Ovary (tissue), 3 donors: ENCODE results near the gene ITPR1.

Source experiments
- POLR2A ChIP-seq: fragments of 450-650 bp; IDR thresholded peaks from one replicate; pipeline ENCODE4 v1.6.1; 2017; ENCODE audit warnings: antibody characterized with exemption, mild to moderate bottlenecking, moderate library complexity
- TF ChIP-seq, protein P1 (sequence below), 3 donors: fragments of 450-650 bp in 2 of 3; fragments of 200-600 bp in 1 of 3; IDR thresholded peaks; one replicate each; pipeline versions ENCODE4 v1.5.1 to v1.8.0; 2016 to 2022; ENCODE audit warnings: antibody characterized with exemption in 3 of 3, mild to moderate bottlenecking in 1 of 3
- donor health status: DM: no; HTN: no; CAD: no.

DNA sequence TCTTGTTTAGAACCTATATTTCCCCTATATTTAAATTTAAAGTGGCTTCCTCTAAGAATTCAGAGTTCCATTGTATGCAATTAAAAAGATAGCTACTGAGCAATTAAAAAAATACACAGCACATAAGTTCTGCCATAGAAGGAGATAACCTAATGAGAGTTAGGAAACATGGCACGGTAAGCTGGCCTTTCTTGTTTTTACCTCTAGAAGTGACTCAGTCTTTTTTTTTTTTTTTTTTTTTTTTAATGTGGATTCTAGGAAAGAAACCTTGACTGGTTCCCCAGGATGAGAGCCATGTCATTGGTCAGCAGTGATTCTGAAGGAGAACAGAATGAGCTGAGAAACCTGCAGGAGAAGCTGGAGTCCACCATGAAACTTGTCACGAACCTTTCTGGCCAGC is 343.4 kb downstream of the ITPR1 start:
- TF ChIP-seq, protein P1, sequence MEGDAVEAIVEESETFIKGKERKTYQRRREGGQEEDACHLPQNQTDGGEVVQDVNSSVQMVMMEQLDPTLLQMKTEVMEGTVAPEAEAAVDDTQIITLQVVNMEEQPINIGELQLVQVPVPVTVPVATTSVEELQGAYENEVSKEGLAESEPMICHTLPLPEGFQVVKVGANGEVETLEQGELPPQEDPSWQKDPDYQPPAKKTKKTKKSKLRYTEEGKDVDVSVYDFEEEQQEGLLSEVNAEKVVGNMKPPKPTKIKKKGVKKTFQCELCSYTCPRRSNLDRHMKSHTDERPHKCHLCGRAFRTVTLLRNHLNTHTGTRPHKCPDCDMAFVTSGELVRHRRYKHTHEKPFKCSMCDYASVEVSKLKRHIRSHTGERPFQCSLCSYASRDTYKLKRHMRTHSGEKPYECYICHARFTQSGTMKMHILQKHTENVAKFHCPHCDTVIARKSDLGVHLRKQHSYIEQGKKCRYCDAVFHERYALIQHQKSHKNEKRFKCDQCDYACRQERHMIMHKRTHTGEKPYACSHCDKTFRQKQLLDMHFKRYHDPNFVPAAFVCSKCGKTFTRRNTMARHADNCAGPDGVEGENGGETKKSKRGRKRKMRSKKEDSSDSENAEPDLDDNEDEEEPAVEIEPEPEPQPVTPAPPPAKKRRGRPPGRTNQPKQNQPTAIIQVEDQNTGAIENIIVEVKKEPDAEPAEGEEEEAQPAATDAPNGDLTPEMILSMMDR (IDR thresholded peaks at IDR 0.05), result no peak
- TF ChIP-seq POLR2A, result no peak
